ENCODE data around the gene CNOT8.
"Not testable (repeated sequence)": the region's sequence is repeated elsewhere in the genome, so short reads cannot be mapped to it uniquely, and the experiment has no call there.

GRCh38 chr5:154905601-154906000 is 47.2 kb downstream of the CNOT8 start:
- TF ChIP-seq, protein P1, sequence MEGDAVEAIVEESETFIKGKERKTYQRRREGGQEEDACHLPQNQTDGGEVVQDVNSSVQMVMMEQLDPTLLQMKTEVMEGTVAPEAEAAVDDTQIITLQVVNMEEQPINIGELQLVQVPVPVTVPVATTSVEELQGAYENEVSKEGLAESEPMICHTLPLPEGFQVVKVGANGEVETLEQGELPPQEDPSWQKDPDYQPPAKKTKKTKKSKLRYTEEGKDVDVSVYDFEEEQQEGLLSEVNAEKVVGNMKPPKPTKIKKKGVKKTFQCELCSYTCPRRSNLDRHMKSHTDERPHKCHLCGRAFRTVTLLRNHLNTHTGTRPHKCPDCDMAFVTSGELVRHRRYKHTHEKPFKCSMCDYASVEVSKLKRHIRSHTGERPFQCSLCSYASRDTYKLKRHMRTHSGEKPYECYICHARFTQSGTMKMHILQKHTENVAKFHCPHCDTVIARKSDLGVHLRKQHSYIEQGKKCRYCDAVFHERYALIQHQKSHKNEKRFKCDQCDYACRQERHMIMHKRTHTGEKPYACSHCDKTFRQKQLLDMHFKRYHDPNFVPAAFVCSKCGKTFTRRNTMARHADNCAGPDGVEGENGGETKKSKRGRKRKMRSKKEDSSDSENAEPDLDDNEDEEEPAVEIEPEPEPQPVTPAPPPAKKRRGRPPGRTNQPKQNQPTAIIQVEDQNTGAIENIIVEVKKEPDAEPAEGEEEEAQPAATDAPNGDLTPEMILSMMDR (IDR thresholded peaks at IDR 0.05): not testable (repeated sequence)
- TF ChIP-seq, protein P2, sequence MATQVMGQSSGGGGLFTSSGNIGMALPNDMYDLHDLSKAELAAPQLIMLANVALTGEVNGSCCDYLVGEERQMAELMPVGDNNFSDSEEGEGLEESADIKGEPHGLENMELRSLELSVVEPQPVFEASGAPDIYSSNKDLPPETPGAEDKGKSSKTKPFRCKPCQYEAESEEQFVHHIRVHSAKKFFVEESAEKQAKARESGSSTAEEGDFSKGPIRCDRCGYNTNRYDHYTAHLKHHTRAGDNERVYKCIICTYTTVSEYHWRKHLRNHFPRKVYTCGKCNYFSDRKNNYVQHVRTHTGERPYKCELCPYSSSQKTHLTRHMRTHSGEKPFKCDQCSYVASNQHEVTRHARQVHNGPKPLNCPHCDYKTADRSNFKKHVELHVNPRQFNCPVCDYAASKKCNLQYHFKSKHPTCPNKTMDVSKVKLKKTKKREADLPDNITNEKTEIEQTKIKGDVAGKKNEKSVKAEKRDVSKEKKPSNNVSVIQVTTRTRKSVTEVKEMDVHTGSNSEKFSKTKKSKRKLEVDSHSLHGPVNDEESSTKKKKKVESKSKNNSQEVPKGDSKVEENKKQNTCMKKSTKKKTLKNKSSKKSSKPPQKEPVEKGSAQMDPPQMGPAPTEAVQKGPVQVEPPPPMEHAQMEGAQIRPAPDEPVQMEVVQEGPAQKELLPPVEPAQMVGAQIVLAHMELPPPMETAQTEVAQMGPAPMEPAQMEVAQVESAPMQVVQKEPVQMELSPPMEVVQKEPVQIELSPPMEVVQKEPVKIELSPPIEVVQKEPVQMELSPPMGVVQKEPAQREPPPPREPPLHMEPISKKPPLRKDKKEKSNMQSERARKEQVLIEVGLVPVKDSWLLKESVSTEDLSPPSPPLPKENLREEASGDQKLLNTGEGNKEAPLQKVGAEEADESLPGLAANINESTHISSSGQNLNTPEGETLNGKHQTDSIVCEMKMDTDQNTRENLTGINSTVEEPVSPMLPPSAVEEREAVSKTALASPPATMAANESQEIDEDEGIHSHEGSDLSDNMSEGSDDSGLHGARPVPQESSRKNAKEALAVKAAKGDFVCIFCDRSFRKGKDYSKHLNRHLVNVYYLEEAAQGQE (IDR thresholded peaks at IDR 0.05; ENCODE audit: insufficient read depth in 1 of 2, low read depth in 2 of 2, low read length in 1 of 2): not testable (repeated sequence)
- TF ChIP-seq SIN3A (IDR thresholded peaks at IDR 0.05; ENCODE audit: borderline replicate concordance, insufficient read depth, low read depth, low read length); POLR2AphosphoS5 (IDR thresholded peaks at IDR 0.05; ENCODE audit: low read depth, low read length); TCF7L2 (IDR thresholded peaks at IDR 0.05; ENCODE audit: low read depth, low read length): not testable (repeated sequence)

All from Panc1 (cell line).